ENCODE data around the gene SLC6A1.
"Not testable (repeated sequence)": the region's sequence is repeated elsewhere in the genome, so short reads cannot be mapped to it uniquely, and the experiment has no call there.

Gene SLC6A1

GRCh38 chr3:11071096-11071755 is 78.7 kb downstream of the SLC6A1 start:
- no peak for DNase-seq

GRCh38 chr3:11072631-11073030 is 80.1 kb downstream of the SLC6A1 start:
- no peak for DNase-seq

GRCh38 chr3:11074011-11074410 is 81.5 kb downstream of the SLC6A1 start:
- DNase-seq, result peak; percentile 44

- peak; percentile 12 for DNase-seq
Measured at GRCh38 chr3:11074451-11074850, 81.9 kb downstream of the SLC6A1 start.

GRCh38 chr3:11075122-11075521 is 82.6 kb downstream of the SLC6A1 start:
- DNase-seq, result not testable (repeated sequence)

- DNase-seq, result no peak
Measured at GRCh38 chr3:11076711-11077110, 84.2 kb downstream of the SLC6A1 start.

- peak; percentile 34 for DNase-seq
Measured at GRCh38 chr3:11077466-11077865, 84.9 kb downstream of the SLC6A1 start.

GRCh38 chr3:11078826-11079515 is 86.4 kb downstream of the SLC6A1 start:
- peak; percentile 56 for DNase-seq

- no peak for DNase-seq
Measured at GRCh38 chr3:11080492-11080891, 87.9 kb downstream of the SLC6A1 start.

- no peak for DNase-seq
Measured at GRCh38 chr3:11084098-11084497, 91.5 kb downstream of the SLC6A1 start.

- DNase-seq, result no peak
Measured at GRCh38 chr3:11084677-11085076, 92.1 kb downstream of the SLC6A1 start.

GRCh38 chr3:11085093-11085840 is 92.7 kb downstream of the SLC6A1 start:
- DNase-seq, result no peak

- no peak for DNase-seq
Measured at GRCh38 chr3:11086856-11087255, 94.3 kb downstream of the SLC6A1 start.

GRCh38 chr3:11088066-11088465 is 95.5 kb downstream of the SLC6A1 start:
- DNase-seq, result no peak

- no peak for DNase-seq
Measured at GRCh38 chr3:11088831-11089230, 96.3 kb downstream of the SLC6A1 start.

All from hematopoietic multipotent progenitor cell treated with erythropoietin and hydrocortisone succinate and interleukin-3 and kit ligand, for 4 days (in vitro differentiated cells).